Suprapubic skin (tissue), 4 donors: ENCODE data around the gene UCP3.

Source experiments
- CTCF ChIP-seq, 2 donors: fragments of 200-600 bp in 1 of 2; fragments of 450-650 bp in 1 of 2; sonication (generic) in 1 of 2; IDR thresholded peaks; one replicate each; pipeline ENCODE4 v1.5.1; 2016 to 2019; ENCODE audit warnings: antibody characterized with exemption in 2 of 2, mild to moderate bottlenecking in 1 of 2, moderate library complexity in 1 of 2
- POLR2A ChIP-seq, 2 donors: fragments of 450-650 bp; IDR thresholded peaks; one replicate each; pipeline ENCODE4 v1.6.1; 2017; ENCODE audit warnings: antibody characterized with exemption in 2 of 2, mild to moderate bottlenecking in 2 of 2, moderate library complexity in 2 of 2
- POLR2AphosphoS5 ChIP-seq, 3 donors: sonication (generic); formaldehyde crosslinking; IDR thresholded peaks; one replicate each; pipeline ENCODE4 v1.6.1; 2017; ENCODE audit warnings: antibody characterized with exemption in 3 of 3

GRCh38 chr11:73969991-73970800 is 38.7 kb downstream of the UCP3 start:
- TF ChIP-seq POLR2A (IDR thresholded peaks at IDR 0.05) (no peak), CTCF (IDR thresholded peaks at IDR 0.05) (no peak), POLR2AphosphoS5 (IDR thresholded peaks at IDR 0.05) (no peak)
